Lung (tissue), 12 donors: Measurements from ENCODE around the gene SPSB1. TPM values are rescaled to one million over a fixed set of nuclear protein-coding genes. Genes with fewer than 3 reads are reported as not detected.
A peak's percentile ranks its signal among the peaks of the same experiment; 100 is the strongest.

Source experiments
- ATAC-seq: fragments of 200-7000 bp; cut with Tn5 transposase; one replicate; pipeline ENCODE4 v1.9.1; 2020; ENCODE audit warnings: moderate number of reproducible peaks; ENCODE audit not compliant: insufficient read depth, low FRiP score
- DNase-seq, 3 donors: peaks; one replicate each; pipeline ENCODE4 v3.0.0-alpha.2; 2013 to 2017
- H3K27ac ChIP-seq, 2 donors: one replicate each; pipeline ENCODE4 v1.5.1; 2013; ENCODE audit warnings: mild to moderate bottlenecking in 2 of 2, moderate library complexity in 2 of 2, control low read depth in 1 of 2, inconsistent platforms in 1 of 2, low read depth in 1 of 2, low read length in 1 of 2
- H3K27me3 ChIP-seq, 3 donors: one replicate each; pipeline ENCODE4 v1.5.1; 2013; ENCODE audit warnings: low read length in 2 of 3; ENCODE audit not compliant: control insufficient read depth in 3 of 3, insufficient read depth in 3 of 3
- H3K36me3 ChIP-seq, 4 donors: one replicate each; pipeline ENCODE4 v1.5.1; 2013; ENCODE audit warnings: low read length in 4 of 4, mild to moderate bottlenecking in 1 of 4, moderate library complexity in 1 of 4; ENCODE audit not compliant: control insufficient read depth in 4 of 4, insufficient read depth in 4 of 4
- H3K4me1 ChIP-seq, 5 donors: one replicate each; pipeline ENCODE4 v1.5.1; 2013; ENCODE audit warnings: low read length in 5 of 5, mild to moderate bottlenecking in 2 of 5, moderate library complexity in 1 of 5; ENCODE audit not compliant: control insufficient read depth in 5 of 5, insufficient read depth in 5 of 5
- H3K4me3 ChIP-seq: one replicate; pipeline ENCODE4 v1.5.1; 2013; ENCODE audit warnings: mild to moderate bottlenecking, control low read depth, moderate library complexity
- H3K9ac ChIP-seq, 2 donors: one replicate each; pipeline ENCODE4 v1.5.1; 2013; ENCODE audit warnings: low read length in 2 of 2, control low read depth in 1 of 2; ENCODE audit not compliant: insufficient read depth in 1 of 2
- H3K9me3 ChIP-seq, 4 donors: one replicate each; pipeline ENCODE4 v1.5.1; 2013; ENCODE audit warnings: low read length in 3 of 4, mild to moderate bottlenecking in 1 of 4, moderate library complexity in 1 of 4; ENCODE audit not compliant: control insufficient read depth in 4 of 4, insufficient read depth in 3 of 4
- WGBS, 2 donors: extraction: QIAGEN DNeasy Blood & Tissue Kit; methylation state at CpG; one replicate each; pipeline ENCODE4 v1.1.7; 2013; 5-methylcytosine and 5-hydroxymethylcytosine counted together
- polyA plus RNA-seq, 2 donors: library from polyadenylated mRNA; stranded (reverse); fragments of 200-250 nt; gene quantifications; one replicate each; pipeline ENCODE4 v1.2.1, GENCODE V29; 2013
- total RNA-seq, 2 donors: library from RNA; depleted of rRNA in 1 of 2; stranded (reverse); fragments of >200 nt in 1 of 2; gene quantifications; one replicate each; pipeline ENCODE4 v1.2.1, GENCODE V29; 2014 to 2021
- TF ChIP-seq, protein P1 (sequence below): IDR thresholded peaks from 2 replicates; pipeline ENCODE4 v1.5.1; 2012; ENCODE audit warnings: mild to moderate bottlenecking; ENCODE audit errors: control extremely low read depth, extremely low read depth
- donor health status: control.
- donor health status: control.
- donor health status: Bipolar disorder and iron deficiency.
- donor health status: healthy.
- donor health status: DM: yes; HTN: yes; CAD: no.

SPSB1 gene
- total and polyA plus RNA-seq, 4 donors, result 9.5 to 25.9 (median 21.6) TPM

- ATAC-seq, result no peak
- H3K4me1 ChIP-seq, result peaks cover 0 to 32% (median 8%) of the 10 kb centered on the region in 5 donors
- 56% methylated on average over 11 of the region's 11 CpGs for WGBS, 2 donors
Measured at GRCh38 chr1:9321480-9321849, 28.8 kb downstream of the SPSB1 start.

DNA sequence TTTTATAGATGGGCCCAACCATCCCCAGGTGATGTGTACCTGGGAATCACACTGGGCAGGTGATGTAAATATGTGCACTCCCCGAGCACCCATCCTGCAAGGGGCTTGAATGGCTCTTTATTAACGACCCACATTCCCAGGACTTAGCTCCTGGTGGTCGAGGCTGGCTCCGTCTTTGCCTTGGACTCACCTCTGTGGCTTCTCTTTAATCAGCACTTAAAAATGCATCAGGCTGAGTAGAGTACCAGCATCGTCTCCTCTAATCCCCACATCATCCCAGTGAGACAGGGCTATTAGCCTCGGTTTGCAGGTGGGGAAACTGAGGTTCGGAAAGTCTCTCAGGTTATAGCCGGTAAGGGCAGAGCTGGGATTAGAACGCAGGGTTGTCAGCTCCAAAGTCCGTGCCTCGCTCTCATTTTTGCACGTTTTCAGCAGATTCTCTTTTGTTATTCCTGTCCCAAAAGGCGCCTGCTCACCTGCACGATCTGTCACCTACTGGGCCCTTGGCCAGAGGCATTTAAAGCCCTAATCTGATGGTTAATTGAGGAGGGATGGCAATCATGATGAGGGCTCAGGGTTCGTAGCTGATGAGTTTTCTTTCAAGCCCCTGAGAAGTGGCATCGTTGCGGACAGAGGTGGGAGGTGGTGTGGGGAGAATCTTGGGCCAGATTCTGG lies 29.4 kb downstream of the SPSB1 start:
- peaks cover 0 to 37% (median 9%) of the 10 kb centered on the region in 5 donors for H3K4me1 ChIP-seq
- peak overlapping the region in 1 of 2 donors; percentile 28 for H3K27ac ChIP-seq
- ATAC-seq (no peak), DNase-seq (no peak)
- no peak overlapping the region for H3K9ac ChIP-seq
- no peaks in the 10 kb centered on the region for H3K27me3 ChIP-seq
- no peaks in the 10 kb centered on the region for H3K9me3 ChIP-seq
- H3K4me3 ChIP-seq, result no peak overlapping the region
- no peaks in the 10 kb centered on the region for H3K36me3 ChIP-seq
- 87 to 92% methylated on average over 17 of the region's 17 CpGs for WGBS, 2 donors
- TF ChIP-seq, protein P1, sequence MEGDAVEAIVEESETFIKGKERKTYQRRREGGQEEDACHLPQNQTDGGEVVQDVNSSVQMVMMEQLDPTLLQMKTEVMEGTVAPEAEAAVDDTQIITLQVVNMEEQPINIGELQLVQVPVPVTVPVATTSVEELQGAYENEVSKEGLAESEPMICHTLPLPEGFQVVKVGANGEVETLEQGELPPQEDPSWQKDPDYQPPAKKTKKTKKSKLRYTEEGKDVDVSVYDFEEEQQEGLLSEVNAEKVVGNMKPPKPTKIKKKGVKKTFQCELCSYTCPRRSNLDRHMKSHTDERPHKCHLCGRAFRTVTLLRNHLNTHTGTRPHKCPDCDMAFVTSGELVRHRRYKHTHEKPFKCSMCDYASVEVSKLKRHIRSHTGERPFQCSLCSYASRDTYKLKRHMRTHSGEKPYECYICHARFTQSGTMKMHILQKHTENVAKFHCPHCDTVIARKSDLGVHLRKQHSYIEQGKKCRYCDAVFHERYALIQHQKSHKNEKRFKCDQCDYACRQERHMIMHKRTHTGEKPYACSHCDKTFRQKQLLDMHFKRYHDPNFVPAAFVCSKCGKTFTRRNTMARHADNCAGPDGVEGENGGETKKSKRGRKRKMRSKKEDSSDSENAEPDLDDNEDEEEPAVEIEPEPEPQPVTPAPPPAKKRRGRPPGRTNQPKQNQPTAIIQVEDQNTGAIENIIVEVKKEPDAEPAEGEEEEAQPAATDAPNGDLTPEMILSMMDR, result no peak

More at GRCh38 chr1:9321480-9321849, 28.8 kb downstream of the SPSB1 start:
- H3K9me3 ChIP-seq, result no peaks in the 10 kb centered on the region
- peak in 2 of 3 donors; percentile 26 to 35 for DNase-seq
- H3K27me3 ChIP-seq, result no peaks in the 10 kb centered on the region
- H3K27ac ChIP-seq, result no peak overlapping the region
- TF ChIP-seq, protein P1, result no peak
- H3K4me3 ChIP-seq, result no peak overlapping the region
- H3K36me3 ChIP-seq, result no peaks in the 10 kb centered on the region
- no peak overlapping the region for H3K9ac ChIP-seq

- Histone ChIP-seq H3K27me3 (no peaks in the 10 kb centered on the region), H3K4me3 (no peak overlapping the region), H3K4me1 (peaks cover 0 to 37% (median 9%) of the 10 kb centered on the region in 5 donors), H3K36me3 (no peaks in the 10 kb centered on the region), H3K9ac (no peak overlapping the region), H3K9me3 (no peaks in the 10 kb centered on the region), H3K27ac (peak overlapping the region in 1 of 2 donors; percentile 28)
- WGBS, 2 donors, result 71 to 72% methylated on average over 24 to 27 of the region's 27 CpGs
- TF ChIP-seq, protein P1, result no peak
- DNase-seq (peak in 2 of 3 donors; percentile 32 to 61), ATAC-seq (no peak)
Measured at GRCh38 chr1:9322661-9323244, 30.1 kb downstream of the SPSB1 start.
